ENCODE results near the gene PRR5L. TPM values are rescaled to one million over a fixed set of nuclear protein-coding genes. Genes with fewer than 3 reads are reported as not detected.

Gene PRR5L
- polyA plus RNA-seq, 1 of the 3 experiments (the other 2 are of a cell fraction): 0.46 TPM

DNA sequence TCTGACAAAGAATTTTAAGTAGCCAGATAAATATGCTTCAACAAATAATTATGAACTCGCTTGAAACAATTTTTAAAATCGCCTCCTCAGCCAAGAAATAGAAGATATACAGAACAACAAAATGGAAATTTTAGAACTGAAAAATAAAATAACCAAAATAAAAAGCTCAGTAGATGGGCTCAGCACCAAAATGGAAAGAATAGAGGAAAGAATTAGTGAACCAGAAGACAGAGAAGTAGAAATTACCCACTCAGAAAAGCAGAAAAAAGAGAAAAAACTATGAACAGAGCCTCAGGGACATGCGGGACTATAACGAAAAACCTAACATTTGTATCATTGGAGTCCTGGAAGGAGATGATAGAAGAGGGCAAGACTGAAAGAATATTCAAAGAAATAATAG is 14.2 kb upstream of the PRR5L start:
- H3K4me2 ChIP-seq: no peak overlapping the region
- WGBS (ENCODE audit: low lambda C conversion rate): 92% methylated on average over 4 of the region's 4 CpGs
- no peak overlapping the region for H3K9ac ChIP-seq
- no peaks in the 10 kb centered on the region for H3K9me2 ChIP-seq
- CTCF ChIA-PET: interaction anchor here (0.8 to 4.3 kb wide), 3 partner anchors 10 to 197 kb away, joined by 3 to 19 read pairs (median 3); no protein-coding TSS in a partner anchor
- H3F3A ChIP-seq (replicated peaks; ENCODE audit: insufficient read depth): no peaks in the 10 kb centered on the region
- no peak overlapping the region for H3K27ac ChIP-seq (ENCODE audit: low read depth in 2 of 2, low read length in 1 of 2)
- H3K4me3 ChIP-seq (ENCODE audit: low read depth in 2 of 2, low read length in 1 of 2): no peak overlapping the region
- peaks cover 40% of the 10 kb centered on the region for H3K79me2 ChIP-seq (ENCODE audit: insufficient read depth)
- H3K27me3 ChIP-seq (ENCODE audit: insufficient read depth): no peaks in the 10 kb centered on the region
- no peak overlapping the region for H2AFZ ChIP-seq (ENCODE audit: low read depth)
- peaks cover 5 to 17% of the 10 kb centered on the region in 2 experiments for H3K36me3 ChIP-seq (replicated peaks in 1 of 2; ENCODE audit: control insufficient read depth in 1 of 2, insufficient read depth in 2 of 2, low read length in 1 of 2)
- H3K9me3 ChIP-seq: no peaks in the 10 kb centered on the region
- no peaks in the 10 kb centered on the region; a peak in 2 of 4 replicates for H3K4me1 ChIP-seq (ENCODE audit: control insufficient read depth in 1 of 2, insufficient read depth in 2 of 2, low read depth in 1 of 2, low read length in 1 of 2)
- no peak for DNase-seq
- H4K20me1 ChIP-seq (ENCODE audit: insufficient read depth): no peaks in the 10 kb centered on the region
- TF ChIP-seq, protein P1, sequence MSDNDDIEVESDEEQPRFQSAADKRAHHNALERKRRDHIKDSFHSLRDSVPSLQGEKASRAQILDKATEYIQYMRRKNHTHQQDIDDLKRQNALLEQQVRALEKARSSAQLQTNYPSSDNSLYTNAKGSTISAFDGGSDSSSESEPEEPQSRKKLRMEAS (IDR thresholded peaks at IDR 0.05; ENCODE audit: low read depth): no peak
- TF ChIP-seq SMC3 (IDR thresholded peaks at IDR 0.05; ENCODE audit: low read depth, low read length) (no peak), GATA2 (CRISPR knock-in tag; IDR thresholded peaks at IDR 0.05) (no peak)
- POLR2A ChIA-PET: no interaction called here

DNA sequence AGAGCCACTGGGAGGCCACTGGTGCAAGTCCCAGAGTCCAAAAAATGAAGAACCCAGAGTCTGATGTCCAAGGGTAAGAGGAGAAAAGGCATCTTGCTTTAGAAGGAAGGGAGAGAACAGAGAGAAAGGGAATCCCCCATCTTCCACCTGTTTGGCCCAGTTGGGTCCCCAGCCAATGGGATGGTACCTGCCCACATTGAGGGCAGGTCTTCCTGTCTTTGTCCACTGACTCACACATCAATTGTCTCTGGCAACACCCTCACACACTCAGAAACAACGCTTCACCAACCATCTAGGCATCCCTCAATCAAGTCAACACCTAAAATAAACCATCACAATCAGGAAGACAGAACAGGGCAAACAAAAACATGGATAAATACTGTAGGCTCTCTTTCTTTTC is 13.2 kb upstream of the PRR5L start:
- Histone ChIP-seq H3K79me2 (ENCODE audit: insufficient read depth) (peaks cover 44% of the 10 kb centered on the region), H3K27me3 (ENCODE audit: insufficient read depth) (no peaks in the 10 kb centered on the region), H3F3A (replicated peaks; ENCODE audit: insufficient read depth) (no peaks in the 10 kb centered on the region), H3K9me2 (no peaks in the 10 kb centered on the region), H4K20me1 (ENCODE audit: insufficient read depth) (no peaks in the 10 kb centered on the region), H3K4me3 (ENCODE audit: low read depth in 2 of 2, low read length in 1 of 2) (no peak overlapping the region), H3K27ac (ENCODE audit: low read depth in 2 of 2, low read length in 1 of 2) (no peak overlapping the region), H3K9me3 (no peaks in the 10 kb centered on the region), H3K9ac (no peak overlapping the region), H3K4me2 (no peak overlapping the region), H2AFZ (ENCODE audit: low read depth) (no peak overlapping the region), H3K4me1 (ENCODE audit: control insufficient read depth in 1 of 2, insufficient read depth in 2 of 2, low read depth in 1 of 2, low read length in 1 of 2) (peaks cover 0 to 2% of the 10 kb centered on the region in 2 experiments; a peak in 2 of 4 replicates), H3K36me3 (replicated peaks in 1 of 2; ENCODE audit: control insufficient read depth in 1 of 2, insufficient read depth in 2 of 2, low read length in 1 of 2) (peaks cover 0 to 9% of the 10 kb centered on the region in 2 experiments)
- DNase-seq: no peak
- no peak for TF ChIP-seq SIN3A (IDR thresholded peaks at IDR 0.05; ENCODE audit: borderline replicate concordance, low read depth, low read length)
- no peak for TF ChIP-seq MEF2A (IDR thresholded peaks at IDR 0.05; ENCODE audit: borderline replicate concordance, low read depth)
- TF ChIP-seq, protein P2, sequence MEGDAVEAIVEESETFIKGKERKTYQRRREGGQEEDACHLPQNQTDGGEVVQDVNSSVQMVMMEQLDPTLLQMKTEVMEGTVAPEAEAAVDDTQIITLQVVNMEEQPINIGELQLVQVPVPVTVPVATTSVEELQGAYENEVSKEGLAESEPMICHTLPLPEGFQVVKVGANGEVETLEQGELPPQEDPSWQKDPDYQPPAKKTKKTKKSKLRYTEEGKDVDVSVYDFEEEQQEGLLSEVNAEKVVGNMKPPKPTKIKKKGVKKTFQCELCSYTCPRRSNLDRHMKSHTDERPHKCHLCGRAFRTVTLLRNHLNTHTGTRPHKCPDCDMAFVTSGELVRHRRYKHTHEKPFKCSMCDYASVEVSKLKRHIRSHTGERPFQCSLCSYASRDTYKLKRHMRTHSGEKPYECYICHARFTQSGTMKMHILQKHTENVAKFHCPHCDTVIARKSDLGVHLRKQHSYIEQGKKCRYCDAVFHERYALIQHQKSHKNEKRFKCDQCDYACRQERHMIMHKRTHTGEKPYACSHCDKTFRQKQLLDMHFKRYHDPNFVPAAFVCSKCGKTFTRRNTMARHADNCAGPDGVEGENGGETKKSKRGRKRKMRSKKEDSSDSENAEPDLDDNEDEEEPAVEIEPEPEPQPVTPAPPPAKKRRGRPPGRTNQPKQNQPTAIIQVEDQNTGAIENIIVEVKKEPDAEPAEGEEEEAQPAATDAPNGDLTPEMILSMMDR (IDR thresholded peaks at IDR 0.05): no peak
- TF ChIP-seq, protein P3, sequence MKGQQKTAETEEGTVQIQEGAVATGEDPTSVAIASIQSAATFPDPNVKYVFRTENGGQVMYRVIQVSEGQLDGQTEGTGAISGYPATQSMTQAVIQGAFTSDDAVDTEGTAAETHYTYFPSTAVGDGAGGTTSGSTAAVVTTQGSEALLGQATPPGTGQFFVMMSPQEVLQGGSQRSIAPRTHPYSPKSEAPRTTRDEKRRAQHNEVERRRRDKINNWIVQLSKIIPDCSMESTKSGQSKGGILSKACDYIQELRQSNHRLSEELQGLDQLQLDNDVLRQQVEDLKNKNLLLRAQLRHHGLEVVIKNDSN (IDR thresholded peaks at IDR 0.05; ENCODE audit: borderline replicate concordance, low read depth): no peak
- TF ChIP-seq MXI1 (IDR thresholded peaks at IDR 0.05; ENCODE audit: low read depth, low read length): no peak
- TF ChIP-seq, protein P4, sequence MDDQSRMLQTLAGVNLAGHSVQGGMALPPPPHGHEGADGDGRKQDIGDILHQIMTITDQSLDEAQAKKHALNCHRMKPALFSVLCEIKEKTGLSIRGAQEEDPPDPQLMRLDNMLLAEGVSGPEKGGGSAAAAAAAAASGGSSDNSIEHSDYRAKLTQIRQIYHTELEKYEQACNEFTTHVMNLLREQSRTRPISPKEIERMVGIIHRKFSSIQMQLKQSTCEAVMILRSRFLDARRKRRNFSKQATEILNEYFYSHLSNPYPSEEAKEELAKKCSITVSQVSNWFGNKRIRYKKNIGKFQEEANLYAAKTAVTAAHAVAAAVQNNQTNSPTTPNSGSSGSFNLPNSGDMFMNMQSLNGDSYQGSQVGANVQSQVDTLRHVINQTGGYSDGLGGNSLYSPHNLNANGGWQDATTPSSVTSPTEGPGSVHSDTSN (IDR thresholded peaks at IDR 0.05): no peak
- ChIA-PET CTCF (interaction anchor here (0.9 to 1.2 kb wide), 2 partner anchors 10 to 196 kb away, joined by 3 read pairs; no protein-coding TSS in a partner anchor), POLR2A (no interaction called here)
- 71% methylated on average over 1 of the region's 1 CpG for WGBS (ENCODE audit: low lambda C conversion rate)

Data from SK-N-SH (cell line).